Immature natural killer cell (primary cell): ENCODE measurements around the gene TCEANC. TPM values are rescaled to one million over a fixed set of nuclear protein-coding genes. Genes with fewer than 3 reads are reported as not detected.

Experiments used
- DNase-seq, 3 donors: peaks; one replicate each; pipeline ENCODE4 v3.0.0; 2022; ENCODE audit warnings: mixed read lengths in 1 of 3
- H3K27ac Mint-ChIP-seq, 6 donors: one replicate each; pipeline ENCODE4 v1.8.0; 2020; ENCODE audit warnings: mixed read lengths in 6 of 6, mild to moderate bottlenecking in 5 of 6, inconsistent platforms in 4 of 6, moderate library complexity in 3 of 6
- H3K27me3 Mint-ChIP-seq, 3 donors: one replicate each; pipeline ENCODE4 v1.8.0; 2020 to 2021; ENCODE audit warnings: low read depth in 3 of 3, mild to moderate bottlenecking in 3 of 3, mixed read lengths in 3 of 3, moderate library complexity in 3 of 3, inconsistent platforms in 1 of 3
- H3K36me3 Mint-ChIP-seq, 3 donors: one replicate each; pipeline ENCODE4 v1.8.0; 2020; ENCODE audit warnings: mixed read lengths in 3 of 3, inconsistent platforms in 2 of 3, mild to moderate bottlenecking in 2 of 3
- H3K4me1 Mint-ChIP-seq, 2 donors: one replicate each; pipeline ENCODE4 v1.8.0; 2020; ENCODE audit warnings: inconsistent platforms in 2 of 2, mild to moderate bottlenecking in 2 of 2, mixed read lengths in 2 of 2, moderate library complexity in 1 of 2
- H3K4me3 Mint-ChIP-seq, 5 donors: one replicate each; pipeline ENCODE4 v1.8.0; 2020; ENCODE audit warnings: mild to moderate bottlenecking in 5 of 5, mixed read lengths in 5 of 5, inconsistent platforms in 3 of 5, moderate library complexity in 3 of 5
- H3K9me3 Mint-ChIP-seq, 6 donors: one replicate each; pipeline ENCODE4 v1.8.0; 2020; ENCODE audit warnings: mild to moderate bottlenecking in 6 of 6, mixed read lengths in 6 of 6, inconsistent platforms in 4 of 6, moderate library complexity in 3 of 6
- polyA plus RNA-seq, 3 donors: library from polyadenylated mRNA; unstranded; fragments of 300-500 nt; fragmentation: Illumina TruSeq; gene quantifications; one replicate each; pipeline ENCODE4 v1.2.3, GENCODE V29; 2021

TCEANC gene
- polyA plus RNA-seq, 3 donors from 2014 or later, result 5.8 to 10.8 (median 7.1) TPM

- DNase-seq, result peak; percentile 74 to 80 (median 80)
- Mint-ChIP-seq H3K27me3 (peaks cover 9 to 15% (median 13%) of the 10 kb centered on the region in 3 donors), H3K4me3 (peak within 1 kb of the TSS; percentile 90 to 95 (median 94)), H3K27ac (peak within 1 kb of the TSS; percentile 93 to 98 (median 96)), H3K9me3 (peaks cover 0 to 2% (median 0%) of the 10 kb centered on the region in 6 donors), H3K4me1 (peaks cover 55 to 68% of the 10 kb centered on the region in 2 donors), H3K36me3 (no peaks in the 10 kb centered on the region)
Measured at GRCh38 chrX:13688958-13689740, 36.2 kb downstream of the TCEANC start, which contains the start of gene RAB9A. RAB9A (plus strand) TSS chrX:13689128; CDS start chrX:13708747, 19,619 bp downstream.

GRCh38 chrX:13689741-13690211 lies 36.8 kb downstream of the TCEANC start:
- Mint-ChIP-seq H3K27me3 (peaks cover 9 to 15% (median 13%) of the 10 kb centered on the region in 3 donors), H3K9me3 (peaks cover 0 to 2% (median 0%) of the 10 kb centered on the region in 6 donors), H3K4me3 (peak overlapping the region; percentile 90 to 95 (median 94)), H3K27ac (peak overlapping the region; percentile 93 to 98 (median 96)), H3K36me3 (no peaks in the 10 kb centered on the region), H3K4me1 (peaks cover 61 to 74% of the 10 kb centered on the region in 2 donors)
- no peak for DNase-seq

GRCh38 chrX:13690836-13691235 lies 37.9 kb downstream of the TCEANC start:
- DNase-seq, result peak in 1 of 3 donors; percentile 15
- H3K4me3 Mint-ChIP-seq, result peak overlapping the region; percentile 90 to 95 (median 94)
- H3K27me3 Mint-ChIP-seq, result peaks cover 9 to 13% (median 12%) of the 10 kb centered on the region in 3 donors
- H3K36me3 Mint-ChIP-seq, result no peaks in the 10 kb centered on the region
- H3K4me1 Mint-ChIP-seq, result peaks cover 66 to 77% of the 10 kb centered on the region in 2 donors
- H3K27ac Mint-ChIP-seq, result peak overlapping the region; percentile 93 to 98 (median 96)
- peaks cover 0 to 2% (median 0%) of the 10 kb centered on the region in 6 donors for H3K9me3 Mint-ChIP-seq

- H3K27me3 Mint-ChIP-seq, result peaks cover 11 to 13% (median 12%) of the 10 kb centered on the region in 3 donors
- no peaks in the 10 kb centered on the region for H3K36me3 Mint-ChIP-seq
- DNase-seq, result peak in 2 of 3 donors; percentile 26 to 28
- H3K4me1 Mint-ChIP-seq, result peaks cover 74 to 86% of the 10 kb centered on the region in 2 donors
- H3K9me3 Mint-ChIP-seq, result peaks cover 0 to 2% (median 0%) of the 10 kb centered on the region in 6 donors
- H3K4me3 Mint-ChIP-seq, result peak overlapping the region; percentile 68 to 87 (median 81)
- H3K27ac Mint-ChIP-seq, result peak overlapping the region; percentile 82 to 96 (median 91)
Measured at GRCh38 chrX:13691841-13692371, 39.0 kb downstream of the TCEANC start.

- Mint-ChIP-seq H3K4me1 (peaks cover 83 to 92% of the 10 kb centered on the region in 2 donors), H3K36me3 (no peaks in the 10 kb centered on the region), H3K27me3 (peaks cover 11 to 12% (median 12%) of the 10 kb centered on the region in 3 donors), H3K9me3 (peaks cover 0 to 2% (median 0%) of the 10 kb centered on the region in 6 donors), H3K27ac (peak overlapping the region; percentile 82 to 96 (median 91)), H3K4me3 (peak overlapping the region; percentile 68 to 87 (median 81))
- DNase-seq, result no peak
Measured at GRCh38 chrX:13692771-13693231, 39.9 kb downstream of the TCEANC start.

GRCh38 chrX:13693341-13693961 lies 40.5 kb downstream of the TCEANC start:
- Mint-ChIP-seq H3K4me3 (peak overlapping the region; percentile 68 to 87 (median 81)), H3K4me1 (peaks cover 84 to 92% of the 10 kb centered on the region in 2 donors), H3K27ac (peak overlapping the region; percentile 82 to 96 (median 91)), H3K27me3 (peaks cover 6 to 12% (median 11%) of the 10 kb centered on the region in 3 donors), H3K9me3 (peaks cover 0 to 2% (median 0%) of the 10 kb centered on the region in 6 donors), H3K36me3 (no peaks in the 10 kb centered on the region)
- DNase-seq, result no peak

- Mint-ChIP-seq H3K27ac (peak overlapping the region in 4 of 6 donors; percentile 19 to 96 (median 72)), H3K36me3 (peaks cover 0 to 3% (median 0%) of the 10 kb centered on the region in 3 donors), H3K27me3 (peaks cover 5 to 11% (median 8%) of the 10 kb centered on the region in 3 donors), H3K4me1 (peaks cover 88 to 96% of the 10 kb centered on the region in 2 donors), H3K4me3 (peak overlapping the region in 4 of 5 donors; percentile 59 to 87 (median 71)), H3K9me3 (peaks cover 0 to 2% (median 0%) of the 10 kb centered on the region in 6 donors)
- DNase-seq, result no peak
Measured at GRCh38 chrX:13694359-13694758, 41.4 kb downstream of the TCEANC start.

- DNase-seq, result no peak
- Mint-ChIP-seq H3K4me1 (peaks cover 88 to 96% of the 10 kb centered on the region in 2 donors), H3K4me3 (peak overlapping the region; percentile 1 to 87 (median 62)), H3K27ac (peak overlapping the region; percentile 53 to 96 (median 80)), H3K36me3 (peaks cover 0 to 5% (median 0%) of the 10 kb centered on the region in 3 donors), H3K9me3 (peaks cover 0 to 2% (median 0%) of the 10 kb centered on the region in 6 donors), H3K27me3 (peaks cover 5 to 7% (median 5%) of the 10 kb centered on the region in 3 donors)
Measured at GRCh38 chrX:13694983-13695382, 42.0 kb downstream of the TCEANC start.

GRCh38 chrX:13695601-13696115 lies 42.7 kb downstream of the TCEANC start:
- H3K4me1 Mint-ChIP-seq, result peaks cover 89 to 96% of the 10 kb centered on the region in 2 donors
- H3K9me3 Mint-ChIP-seq, result peaks cover 0 to 2% (median 0%) of the 10 kb centered on the region in 6 donors
- H3K36me3 Mint-ChIP-seq, result peaks cover 0 to 5% (median 0%) of the 10 kb centered on the region in 3 donors
- peaks cover 2 to 7% (median 5%) of the 10 kb centered on the region in 3 donors for H3K27me3 Mint-ChIP-seq
- peak overlapping the region; percentile 53 to 96 (median 79) for H3K27ac Mint-ChIP-seq
- DNase-seq, result no peak
- H3K4me3 Mint-ChIP-seq, result peak overlapping the region; percentile 44 to 87 (median 62)

- H3K27me3 Mint-ChIP-seq, result peaks cover 3 to 6% (median 5%) of the 10 kb centered on the region in 3 donors
- H3K36me3 Mint-ChIP-seq, result peaks cover 0 to 11% (median 0%) of the 10 kb centered on the region in 3 donors
- H3K4me1 Mint-ChIP-seq, result peaks cover 95 to 98% of the 10 kb centered on the region in 2 donors
Measured at GRCh38 chrX:13697455-13697854, 44.5 kb downstream of the TCEANC start.

GRCh38 chrX:13697976-13698375 lies 45.0 kb downstream of the TCEANC start:
- Mint-ChIP-seq H3K27ac (peak overlapping the region; percentile 84 to 92 (median 87)), H3K4me1 (peaks cover 95 to 98% of the 10 kb centered on the region in 2 donors), H3K9me3 (peaks cover 0 to 2% (median 0%) of the 10 kb centered on the region in 6 donors), H3K4me3 (peak overlapping the region; percentile 30 to 91 (median 76)), H3K27me3 (peaks cover 1 to 6% (median 3%) of the 10 kb centered on the region in 3 donors), H3K36me3 (peaks cover 0 to 11% (median 0%) of the 10 kb centered on the region in 3 donors)
- DNase-seq, result no peak

More at GRCh38 chrX:13697455-13697854, 44.5 kb downstream of the TCEANC start:
- Mint-ChIP-seq H3K9me3 (peaks cover 0 to 2% (median 0%) of the 10 kb centered on the region in 6 donors), H3K27ac (peak overlapping the region; percentile 84 to 90 (median 87)), H3K4me3 (peak overlapping the region; percentile 67 to 91 (median 76))
- DNase-seq, result peak; percentile 50 to 56 (median 53)

GRCh38 chrX:13698432-13698831 lies 45.5 kb downstream of the TCEANC start:
- Mint-ChIP-seq H3K4me1 (peaks cover 94 to 98% of the 10 kb centered on the region in 2 donors), H3K36me3 (peaks cover 0 to 11% (median 0%) of the 10 kb centered on the region in 3 donors), H3K9me3 (peaks cover 0 to 2% (median 0%) of the 10 kb centered on the region in 6 donors), H3K27ac (peak overlapping the region; percentile 72 to 92 (median 87)), H3K4me3 (peak overlapping the region in 4 of 5 donors; percentile 27 to 76 (median 32)), H3K27me3 (peaks cover 1 to 6% (median 3%) of the 10 kb centered on the region in 3 donors)
- DNase-seq, result no peak
